GM12872 (cell line): ENCODE measurements around the gene LSM3.

Source experiments
- CTCF ChIP-seq: IDR thresholded peaks from 3 replicates; pipeline ENCODE4 v1.5.1; 2011; ENCODE audit warnings: low read depth, mild to moderate bottlenecking, low read length, moderate library complexity; ENCODE audit not compliant: insufficient read depth

The LSM3 gene

GRCh38 chr3:14159426-14159825, 19.2 kb upstream of the LSM3 start:
- TF ChIP-seq CTCF, result no peak

GRCh38 chr3:14161282-14161681, 17.3 kb upstream of the LSM3 start:
- no peak for TF ChIP-seq CTCF

- TF ChIP-seq CTCF, result no peak
These were observed 16.4 kb upstream of the LSM3 start for GRCh38 chr3:14162178-14162577.

GRCh38 chr3:14166877-14167603, 11.6 kb upstream of the LSM3 start:
- no peak for TF ChIP-seq CTCF

GRCh38 chr3:14169435-14169834, 9.2 kb upstream of the LSM3 start:
- no peak for TF ChIP-seq CTCF

- no peak for TF ChIP-seq CTCF
These were observed 8.7 kb upstream of the LSM3 start for GRCh38 chr3:14169871-14170270.

GRCh38 chr3:14170531-14171159, 8.0 kb upstream of the LSM3 start:
- TF ChIP-seq CTCF, result no peak
